ENCODE data around the gene C1GALT1C1L.
"Not testable (repeated sequence)": the region's sequence is repeated elsewhere in the genome, so short reads cannot be mapped to it uniquely, and the experiment has no call there.

The C1GALT1C1L gene

GRCh38 chr2:43648994-43649701 lies 27.1 kb downstream of the C1GALT1C1L start:
- DNase-seq: no peak

- DNase-seq: no peak
These were observed 32.5 kb downstream of the C1GALT1C1L start for GRCh38 chr2:43643680-43644079.

GRCh38 chr2:43642363-43642762 lies 33.9 kb downstream of the C1GALT1C1L start:
- DNase-seq: no peak

- DNase-seq: peak; percentile 78
These were observed 39.0 kb downstream of the C1GALT1C1L start, which contains the start of gene PLEKHH2 for GRCh38 chr2:43637030-43637803. TSS of gene PLEKHH2 (plus strand) at chr2:43637260. CDS start at chr2:43644674, 7,414 bp downstream.

GRCh38 chr2:43636621-43637020 lies 39.6 kb downstream of the C1GALT1C1L start:
- DNase-seq: no peak

- DNase-seq: not testable (repeated sequence)
These were observed 40.1 kb downstream of the C1GALT1C1L start for GRCh38 chr2:43636153-43636552.

- no peak for DNase-seq
These were observed 41.5 kb downstream of the C1GALT1C1L start for GRCh38 chr2:43634604-43635306.

GRCh38 chr2:43631618-43632317 lies 44.5 kb downstream of the C1GALT1C1L start:
- DNase-seq: no peak

Measured in hematopoietic multipotent progenitor cell treated with erythropoietin and hydrocortisone succinate and interleukin-3 and kit ligand, for 8 days (in vitro differentiated cells).